DND-41 (cell line): ENCODE data around the gene GPC1.

Experiments
- ATAC-seq: fragments of 200-7000 bp; cut with Tn5 transposase; 3 replicates; pipeline ENCODE4 v1.9.1; 2021; ENCODE audit warnings: low read depth; ENCODE audit not compliant: insufficient read depth
- DNase-seq: peaks from one replicate; pipeline ENCODE4 v3.0.0-alpha.2; 2020
- H2AFZ ChIP-seq: 2 replicates; pipeline ENCODE4 v1.6.0; 2012; ENCODE audit warnings: low read depth, low read length
- H3K27ac ChIP-seq: 2 replicates; pipeline ENCODE4 v1.5.1; 2012; ENCODE audit warnings: low read length, inconsistent platforms
- H3K27me3 ChIP-seq: fragments of 200-600 bp; sonication (generic); 2 replicates; pipeline ENCODE4 v1.6.0; 2012; ENCODE audit warnings: low read length, mild to moderate bottlenecking, inconsistent platforms; ENCODE audit not compliant: insufficient read depth, poor library complexity
- H3K36me3 ChIP-seq: 2 replicates; pipeline ENCODE4 v1.5.1; 2012; ENCODE audit warnings: low read length, inconsistent platforms; ENCODE audit not compliant: insufficient read depth
- H3K4me1 ChIP-seq: 2 replicates; pipeline ENCODE4 v1.5.1; 2012; ENCODE audit warnings: mild to moderate bottlenecking, low read length; ENCODE audit not compliant: insufficient read depth
- H3K4me2 ChIP-seq: 2 replicates; pipeline ENCODE4 v1.6.0; 2012; ENCODE audit warnings: mild to moderate bottlenecking, moderate library complexity, low read length, inconsistent platforms; ENCODE audit not compliant: insufficient read depth
- H3K4me3 ChIP-seq, 2 experiments: fragments of 200-600 bp in 1 of 2; shearing (Covaris generic) in 1 of 2; 2 replicates each; pipeline ENCODE4 v1.5.1; 2012 to 2016; ENCODE audit warnings: inconsistent platforms in 2 of 2, low read length in 2 of 2, mild to moderate bottlenecking in 2 of 2, low read depth in 1 of 2, moderate library complexity in 1 of 2
- H3K79me2 ChIP-seq: 2 replicates; pipeline ENCODE4 v1.6.0; 2012; ENCODE audit warnings: low read length, inconsistent platforms; ENCODE audit not compliant: insufficient read depth
- H3K9ac ChIP-seq: 2 replicates; pipeline ENCODE4 v1.6.0; 2012; ENCODE audit warnings: low read depth, mild to moderate bottlenecking, inconsistent platforms, low read length, moderate library complexity
- H3K9me3 ChIP-seq: 2 replicates; pipeline ENCODE4 v1.5.1; 2012; ENCODE audit warnings: low read length, moderate library complexity, mild to moderate bottlenecking, inconsistent platforms; ENCODE audit not compliant: insufficient read depth, severe bottlenecking
- H4K20me1 ChIP-seq: 2 replicates; pipeline ENCODE4 v1.6.0; 2012; ENCODE audit warnings: low read length; ENCODE audit not compliant: insufficient read depth
- CTCF ChIP-seq: IDR thresholded peaks from 2 replicates; pipeline ENCODE4 v1.5.1; 2012; ENCODE audit warnings: borderline replicate concordance, low read length, moderate library complexity, mild to moderate bottlenecking; ENCODE audit not compliant: poor library complexity, severe bottlenecking; ENCODE audit errors: extremely low read depth
- EZH2 ChIP-seq: IDR thresholded peaks from 3 replicates; pipeline ENCODE4 v1.6.1; 2012; ENCODE audit warnings: borderline replicate concordance, low read depth, mild to moderate bottlenecking, moderate library complexity, low read length, inconsistent platforms; ENCODE audit not compliant: severe bottlenecking

Gene GPC1

GRCh38 chr2:240401781-240402551 lies 33.5 kb upstream of the GPC1 start:
- no peak overlapping the region for H2AFZ ChIP-seq
- TF ChIP-seq CTCF, result no peak
- no peak for TF ChIP-seq EZH2
- no peak overlapping the region for H3K4me2 ChIP-seq
- ATAC-seq, result no peak
- no peaks in the 10 kb centered on the region for H3K27me3 ChIP-seq
- no peaks in the 10 kb centered on the region for H3K9me3 ChIP-seq
- H3K9ac ChIP-seq, result no peak overlapping the region
- H3K79me2 ChIP-seq, result no peaks in the 10 kb centered on the region
- DNase-seq, result no peak
- H3K27ac ChIP-seq, result no peak overlapping the region
- no peaks in the 10 kb centered on the region for H3K36me3 ChIP-seq
- 0 out of 2 replicates have a peak, but pooled peaks cover 3% of the 10 kb centered on the region for H4K20me1 ChIP-seq
- H3K4me1 ChIP-seq, result no peaks in the 10 kb centered on the region
- no peak overlapping the region for H3K4me3 ChIP-seq

GRCh38 chr2:240402566-240403272 lies 32.7 kb upstream of the GPC1 start:
- TF ChIP-seq CTCF, result no peak
- TF ChIP-seq EZH2, result no peak
- no peak for ATAC-seq

GRCh38 chr2:240403396-240404104 lies 31.9 kb upstream of the GPC1 start:
- no peaks in the 10 kb centered on the region for H3K79me2 ChIP-seq
- H3K4me2 ChIP-seq, result no peak overlapping the region
- no peaks in the 10 kb centered on the region for H3K9me3 ChIP-seq
- H3K9ac ChIP-seq, result no peak overlapping the region
- ATAC-seq (no peak), DNase-seq (no peak)
- 0 out of 2 replicates have a peak, but pooled peaks cover 3% of the 10 kb centered on the region for H4K20me1 ChIP-seq
- no peaks in the 10 kb centered on the region for H3K36me3 ChIP-seq
- TF ChIP-seq EZH2 (no peak), CTCF (no peak)
- H3K27ac ChIP-seq, result no peak overlapping the region
- H2AFZ ChIP-seq, result no peak overlapping the region
- peaks cover 3% of the 10 kb centered on the region for H3K27me3 ChIP-seq
- no peaks in the 10 kb centered on the region for H3K4me1 ChIP-seq
- H3K4me3 ChIP-seq, result no peak overlapping the region

More at GRCh38 chr2:240402566-240403272, 32.7 kb upstream of the GPC1 start:
- Histone ChIP-seq H3K9ac (no peak overlapping the region), H3K4me1 (no peaks in the 10 kb centered on the region), H2AFZ (no peak overlapping the region), H3K27me3 (no peaks in the 10 kb centered on the region), H4K20me1 (0 out of 2 replicates have a peak, but pooled peaks cover 3% of the 10 kb centered on the region), H3K9me3 (no peaks in the 10 kb centered on the region), H3K79me2 (no peaks in the 10 kb centered on the region), H3K4me2 (no peak overlapping the region), H3K36me3 (no peaks in the 10 kb centered on the region), H3K4me3 (no peak overlapping the region), H3K27ac (no peak overlapping the region)
- no peak for DNase-seq
